NCI-H2227 (cell line): ENCODE results near the gene CDYL2.
"Not testable (repeated sequence)": the region's sequence is repeated elsewhere in the genome, so short reads cannot be mapped to it uniquely, and the experiment has no call there.

Experiments
- DNase-seq: peaks from one replicate; lab custom pipeline; 2025; ENCODE audit not compliant: unreplicated experiment; lab: John Stamatoyannopoulos, UW

Gene CDYL2

GRCh38 chr16:80671281-80671849 is 133.0 kb downstream of the CDYL2 start:
- DNase-seq = no peak

- DNase-seq = no peak
Observed at GRCh38 chr16:80670170-80670865, 134.1 kb downstream of the CDYL2 start.

DNA sequence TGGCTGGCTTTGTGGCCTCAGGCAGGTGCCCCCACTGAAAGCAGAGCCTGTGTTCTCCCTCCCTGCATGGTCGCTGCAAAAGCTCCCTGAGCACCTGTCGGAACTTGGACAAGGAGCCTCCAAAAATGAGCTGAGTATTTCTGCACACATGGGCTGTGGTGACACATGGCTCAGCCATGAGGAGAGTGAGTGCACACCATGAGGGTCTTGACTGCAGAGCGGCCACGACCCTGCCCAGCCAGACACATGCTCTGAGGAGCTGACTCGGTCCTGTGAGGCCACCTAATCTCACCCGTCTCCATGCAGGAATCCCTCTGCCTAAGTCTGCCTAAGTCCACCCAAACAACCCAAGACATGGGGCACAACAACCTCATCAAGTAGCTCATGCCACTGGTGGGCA is 134.7 kb downstream of the CDYL2 start:
- no peak for DNase-seq

DNA sequence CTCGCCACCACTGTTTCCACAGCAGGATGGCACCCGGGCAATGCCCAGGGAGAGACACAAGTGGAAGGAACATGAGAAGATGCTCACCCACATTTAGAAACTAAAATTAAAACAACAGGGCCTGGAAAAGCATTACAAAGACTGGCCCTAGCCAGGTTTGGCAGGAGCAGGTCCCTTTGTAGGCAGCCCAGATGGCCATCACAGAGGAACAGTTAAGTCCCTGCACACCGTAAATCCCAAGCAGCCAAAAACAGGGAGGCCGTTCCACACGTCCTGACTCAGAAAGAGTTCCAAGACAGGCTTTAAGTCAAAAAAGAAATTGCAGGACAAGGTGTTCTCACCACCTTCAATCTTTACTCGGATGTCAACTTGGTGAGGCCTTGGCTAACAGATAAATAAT is 136.5 kb downstream of the CDYL2 start:
- DNase-seq = no peak

GRCh38 chr16:80667251-80667560 is 137.2 kb downstream of the CDYL2 start:
- no peak for DNase-seq

DNA sequence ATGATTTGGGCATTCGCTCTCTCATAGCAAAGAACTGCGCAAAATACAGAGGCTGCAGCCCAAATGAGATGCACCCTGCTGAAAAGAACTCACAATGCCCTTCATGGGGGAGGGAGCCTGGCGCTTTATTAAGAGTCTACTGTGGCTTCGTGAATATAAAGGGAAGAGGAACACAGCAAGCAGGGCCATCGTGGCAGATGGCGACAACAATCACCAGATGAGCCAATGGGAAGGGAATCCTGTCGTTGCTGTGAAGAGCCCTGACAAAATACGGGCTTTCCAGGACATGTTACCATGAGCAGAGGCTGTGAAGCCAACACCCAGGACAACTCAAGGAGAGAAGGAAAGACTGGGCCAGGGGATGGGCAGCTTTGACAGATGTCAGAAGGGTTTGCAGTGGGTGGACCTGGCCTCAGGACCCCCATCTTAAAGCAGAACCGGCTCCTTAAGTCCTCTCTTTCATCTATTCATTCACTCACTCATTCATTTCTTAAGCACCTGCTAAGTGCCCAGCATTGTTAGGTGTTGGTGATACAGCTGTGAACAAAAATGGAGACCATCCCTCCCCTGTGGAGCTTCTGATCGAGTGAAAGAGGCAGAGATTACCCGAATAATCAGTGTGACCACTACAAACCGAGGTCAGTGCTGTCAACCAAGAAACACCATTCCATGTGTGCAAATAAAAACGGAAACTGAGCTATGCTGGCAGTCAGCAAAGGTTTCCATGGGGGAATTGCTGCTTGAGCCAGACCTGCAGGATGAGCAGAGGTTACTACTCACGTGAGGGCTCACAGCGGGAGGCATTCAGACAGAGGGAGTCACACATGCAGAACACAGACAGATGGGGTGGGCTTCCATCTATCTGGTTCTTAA is 137.8 kb downstream of the CDYL2 start:
- no peak for DNase-seq

GRCh38 chr16:80665356-80665755 is 139.0 kb downstream of the CDYL2 start:
- no peak for DNase-seq

GRCh38 chr16:80664786-80665185 is 139.6 kb downstream of the CDYL2 start:
- DNase-seq = no peak

DNA sequence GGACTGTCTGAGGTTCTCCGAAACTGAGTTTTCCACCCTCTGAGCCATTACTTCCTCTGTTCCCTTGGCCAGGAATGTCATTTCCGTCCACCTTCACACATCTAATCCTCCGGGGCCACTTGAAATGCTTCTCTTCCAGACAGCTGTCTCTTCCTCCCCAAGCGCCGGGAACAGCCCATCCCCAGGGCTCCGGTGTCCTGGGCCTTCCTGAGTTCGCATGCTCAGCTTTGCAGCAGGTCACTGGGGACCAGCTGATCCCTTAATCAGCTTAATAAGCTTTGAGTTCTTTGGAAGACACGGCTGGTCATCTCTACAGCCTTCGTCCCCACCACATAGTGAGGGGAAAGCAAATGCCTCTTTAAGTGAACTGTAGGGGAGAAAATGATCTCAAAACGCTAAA is 140.2 kb downstream of the CDYL2 start:
- no peak for DNase-seq

DNA sequence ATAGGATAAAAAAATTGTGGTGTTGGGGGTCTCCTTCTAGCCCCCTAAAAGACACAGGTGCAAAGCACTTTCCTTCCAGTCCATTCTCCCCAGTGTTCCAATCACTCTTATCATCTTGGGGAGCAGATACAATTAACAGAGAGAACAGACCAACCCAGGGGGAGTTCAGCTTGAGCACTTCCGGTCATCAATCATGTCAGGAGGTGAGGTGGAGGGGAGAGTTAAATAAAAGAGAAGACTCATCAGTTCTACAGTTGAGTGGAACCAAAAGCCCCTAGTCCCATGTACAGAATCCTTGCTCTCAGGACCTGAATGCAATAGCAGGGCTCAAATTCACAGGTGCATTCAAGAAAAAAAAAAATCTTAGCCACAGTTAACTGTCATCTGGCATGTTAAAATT is 141.3 kb downstream of the CDYL2 start:
- no peak for DNase-seq

- no peak for DNase-seq
Observed at GRCh38 chr16:80659865-80660264, 144.5 kb downstream of the CDYL2 start.

- no peak for DNase-seq
Observed at GRCh38 chr16:80656711-80657150, 147.7 kb downstream of the CDYL2 start.

GRCh38 chr16:80656161-80656560 is 148.2 kb downstream of the CDYL2 start:
- no peak for DNase-seq

- DNase-seq = no peak
Observed at GRCh38 chr16:80655751-80656150, 148.6 kb downstream of the CDYL2 start.

DNA sequence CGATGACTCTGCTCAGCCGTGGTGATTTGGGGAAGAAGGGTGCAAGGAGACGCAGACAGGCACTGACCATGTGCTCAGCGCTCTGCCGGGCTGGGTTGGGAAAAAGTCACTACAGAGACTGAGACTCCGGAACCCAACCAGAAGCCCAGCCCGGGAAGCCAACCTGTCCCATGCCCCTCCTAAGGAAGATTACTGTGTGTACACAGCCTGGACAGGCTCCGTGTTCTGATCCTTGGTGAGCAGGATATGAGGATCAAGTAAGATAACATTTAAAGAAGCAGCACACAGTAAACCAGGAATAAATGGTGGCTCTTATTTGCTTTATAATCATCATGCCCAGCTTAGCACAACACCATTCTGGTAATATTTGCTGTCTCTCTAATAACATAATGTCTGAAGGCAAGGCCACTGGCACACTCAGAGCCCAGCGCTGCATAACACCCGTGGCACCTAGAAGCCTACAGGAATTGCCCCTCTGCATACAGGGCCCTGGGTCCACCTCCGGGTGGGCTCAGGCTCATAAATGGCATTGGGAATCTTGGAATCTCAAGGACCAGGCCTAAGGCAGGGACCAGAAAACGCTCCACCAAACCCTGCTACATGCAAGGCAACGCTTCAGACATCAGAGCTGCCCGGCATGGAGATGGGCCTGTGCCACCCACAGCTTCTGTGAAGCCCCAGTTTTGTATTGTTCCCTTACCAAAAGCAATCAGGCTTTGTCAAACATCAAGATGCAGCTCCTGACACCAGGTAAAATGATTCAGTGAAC is 150.1 kb downstream of the CDYL2 start:
- no peak for DNase-seq

- no peak for DNase-seq
Observed at GRCh38 chr16:80652441-80652840, 152.0 kb downstream of the CDYL2 start.

DNA sequence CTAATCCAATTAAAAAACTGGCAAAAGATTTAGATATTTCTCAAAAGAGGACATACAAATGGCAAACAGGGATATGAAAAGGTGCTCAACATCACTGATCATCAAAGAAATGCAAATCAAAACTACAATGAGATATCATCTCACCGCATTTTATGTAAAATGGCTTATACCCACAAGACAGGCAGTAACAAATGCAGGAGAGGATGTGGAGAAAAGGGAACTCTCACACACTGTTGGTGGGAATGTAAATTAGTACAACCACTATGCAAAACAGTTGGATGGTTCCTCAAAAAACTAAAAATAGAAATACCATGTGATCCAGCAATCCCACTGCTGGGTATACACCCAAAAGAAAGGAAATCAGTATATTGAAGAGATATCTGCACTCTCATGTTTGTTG is 154.1 kb downstream of the CDYL2 start:
- not testable (repeated sequence) for DNase-seq

GRCh38 chr16:80640316-80640715 is 164.1 kb downstream of the CDYL2 start:
- no peak for DNase-seq

GRCh38 chr16:80639636-80640035 is 164.8 kb downstream of the CDYL2 start:
- DNase-seq = no peak

DNA sequence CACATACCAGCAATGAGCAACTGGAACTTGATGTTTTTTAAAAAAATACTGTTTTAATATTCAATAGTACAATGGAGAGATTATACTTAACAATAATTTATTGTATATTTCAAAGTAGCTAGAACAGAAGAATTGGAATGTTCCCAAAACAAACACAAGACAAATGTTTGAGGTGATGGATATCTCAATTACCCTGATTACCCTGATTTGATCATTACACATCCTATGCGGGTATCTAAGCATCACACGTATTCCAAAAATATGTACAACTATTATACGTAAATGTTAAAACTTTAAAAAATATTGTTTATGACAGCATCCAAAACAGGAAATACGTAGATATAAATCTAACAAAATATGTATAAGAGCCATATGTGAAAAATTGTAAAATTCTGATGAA is 166.8 kb downstream of the CDYL2 start:
- no peak for DNase-seq

DNA sequence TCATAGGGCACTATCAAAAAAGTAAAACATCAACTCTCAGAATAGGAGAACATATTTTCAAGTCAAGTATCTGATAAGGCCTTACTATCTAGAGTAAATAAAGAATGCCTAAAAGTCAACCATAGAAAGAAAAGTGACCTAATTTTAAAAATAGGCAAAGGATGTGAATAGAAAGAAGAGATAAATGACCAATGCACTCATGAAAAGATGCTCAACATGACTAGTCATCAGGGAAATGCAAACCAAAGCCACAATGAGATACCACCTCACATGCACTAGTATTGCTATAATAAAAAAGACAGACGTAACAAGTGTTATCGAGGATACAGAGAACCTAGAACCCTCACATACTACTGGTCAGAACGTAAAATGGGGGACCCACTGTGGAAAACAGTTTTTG is 172.8 kb downstream of the CDYL2 start:
- DNase-seq = no peak
